ENCODE measurements around the gene TPST2.
"Not testable (repeated sequence)": the region's sequence is repeated elsewhere in the genome, so short reads cannot be mapped to it uniquely, and the experiment has no call there.

The TPST2 gene

GRCh38 chr22:26534171-26534855 lies 55.6 kb downstream of the TPST2 start:
- DNase-seq (ENCODE audit: low read depth in 2 of 2), result no peak

GRCh38 chr22:26529345-26529744 lies 60.6 kb downstream of the TPST2 start:
- DNase-seq (ENCODE audit: low read depth in 2 of 2), result no peak

- DNase-seq (ENCODE audit: low read depth in 2 of 2), result not testable (repeated sequence)
Observed at GRCh38 chr22:26528518-26528917, 61.4 kb downstream of the TPST2 start.

- DNase-seq (ENCODE audit: low read depth in 2 of 2), result no peak
Observed at GRCh38 chr22:26527574-26528465, 62.1 kb downstream of the TPST2 start.

- no peak for DNase-seq (ENCODE audit: low read depth in 2 of 2)
Observed at GRCh38 chr22:26527167-26527566, 62.8 kb downstream of the TPST2 start.

GRCh38 chr22:26525946-26526564 lies 63.9 kb downstream of the TPST2 start:
- no peak for DNase-seq (ENCODE audit: low read depth in 2 of 2)

GRCh38 chr22:26524870-26525269 lies 65.1 kb downstream of the TPST2 start:
- no peak for DNase-seq (ENCODE audit: low read depth in 2 of 2)

- DNase-seq (ENCODE audit: low read depth in 2 of 2), result no peak
Observed at GRCh38 chr22:26522592-26522991, 67.3 kb downstream of the TPST2 start.

GRCh38 chr22:26522012-26522411 lies 67.9 kb downstream of the TPST2 start:
- DNase-seq (ENCODE audit: low read depth in 2 of 2), result no peak

GRCh38 chr22:26517429-26517828 lies 72.5 kb downstream of the TPST2 start:
- DNase-seq (ENCODE audit: low read depth in 2 of 2), result no peak

GRCh38 chr22:26516503-26516902 lies 73.4 kb downstream of the TPST2 start:
- DNase-seq (ENCODE audit: low read depth in 2 of 2), result no peak

GRCh38 chr22:26515931-26516330 lies 74.0 kb downstream of the TPST2 start:
- no peak for DNase-seq (ENCODE audit: low read depth in 2 of 2)

- DNase-seq (ENCODE audit: low read depth in 2 of 2), result no peak
Observed at GRCh38 chr22:26514419-26515161, 75.3 kb downstream of the TPST2 start.

- DNase-seq (ENCODE audit: low read depth in 2 of 2), result no peak
Observed at GRCh38 chr22:26513838-26514237, 76.1 kb downstream of the TPST2 start.

- peak; percentile 71 to 73 for DNase-seq (ENCODE audit: low read depth in 2 of 2)
Observed at GRCh38 chr22:26512149-26512793, 77.7 kb downstream of the TPST2 start, which contains the start of gene TFIP11. TFIP11 (minus strand) TSS chr22:26512473; CDS start chr22:26510272, 2,201 bp downstream.

- no peak for DNase-seq (ENCODE audit: low read depth in 2 of 2)
Observed at GRCh38 chr22:26508148-26508547, 81.8 kb downstream of the TPST2 start.

- DNase-seq (ENCODE audit: low read depth in 2 of 2), result no peak
Observed at GRCh38 chr22:26503758-26504157, 86.2 kb downstream of the TPST2 start.

- DNase-seq (ENCODE audit: low read depth in 2 of 2), result no peak
Observed at GRCh38 chr22:26502688-26503561, 87.0 kb downstream of the TPST2 start.

GRCh38 chr22:26501996-26502395 lies 87.9 kb downstream of the TPST2 start:
- DNase-seq (ENCODE audit: low read depth in 2 of 2), result no peak

GRCh38 chr22:26499188-26499703 lies 90.7 kb downstream of the TPST2 start:
- DNase-seq (ENCODE audit: low read depth in 2 of 2), result no peak

Measured in fibroblast of skin of left quadriceps (primary cell).